KMS-11 (cell line): ENCODE measurements around the gene DDRGK1.
"Not testable (repeated sequence)": the region's sequence is repeated elsewhere in the genome, so short reads cannot be mapped to it uniquely, and the experiment has no call there.

Experiments
- H2AFZ ChIP-seq: fragments of 200-600 bp; sonication (generic); 2 replicates; pipeline ENCODE4 v1.6.1; 2016; ENCODE audit warnings: antibody characterized with exemption, mixed run types, low read depth
- H3K27ac ChIP-seq: fragments of 200-600 bp; sonication (generic); 2 replicates; pipeline ENCODE4 v1.6.1; 2016; ENCODE audit warnings: mild to moderate bottlenecking, mixed run types
- H3K27me3 ChIP-seq: fragments of 200-600 bp; sonication (generic); 2 replicates; pipeline ENCODE4 v1.6.1; 2017; ENCODE audit warnings: mild to moderate bottlenecking, low read depth, mixed run types, moderate library complexity; ENCODE audit not compliant: insufficient read depth
- H3K36me3 ChIP-seq: fragments of 200-600 bp; sonication (generic); 2 replicates; pipeline ENCODE4 v1.6.1; 2017; ENCODE audit warnings: mild to moderate bottlenecking, mixed run types; ENCODE audit not compliant: insufficient read depth
- H3K4me1 ChIP-seq: fragments of 200-600 bp; sonication (generic); 2 replicates; pipeline ENCODE4 v1.6.1; 2016; ENCODE audit warnings: mild to moderate bottlenecking, low read depth, mixed run types; ENCODE audit not compliant: poor library complexity, severe bottlenecking
- H3K4me2 ChIP-seq: fragments of 200-600 bp; sonication (generic); 2 replicates; pipeline ENCODE4 v1.7.0; 2016; ENCODE audit warnings: mild to moderate bottlenecking, mixed run types
- H3K4me3 ChIP-seq: fragments of 200-600 bp; sonication (generic); IDR thresholded peaks from 2 replicates; pipeline ENCODE4 v1.6.1; 2017; ENCODE audit warnings: low read depth, low read length, mixed read lengths; ENCODE audit not compliant: insufficient read depth
- H3K79me2 ChIP-seq: fragments of 200-600 bp; sonication (generic); 2 replicates; pipeline ENCODE4 v1.6.1; 2016; ENCODE audit warnings: low read depth, mixed run types; ENCODE audit not compliant: insufficient read depth
- H3K9ac ChIP-seq: fragments of 200-600 bp; sonication (generic); 2 replicates; pipeline ENCODE4 v1.6.1; 2016; ENCODE audit warnings: mild to moderate bottlenecking, mixed run types
- H4K20me1 ChIP-seq: fragments of 200-600 bp; sonication (generic); 2 replicates; pipeline ENCODE4 v1.6.1; 2016; ENCODE audit warnings: mild to moderate bottlenecking, mixed run types; ENCODE audit not compliant: insufficient read depth
- TF ChIP-seq, protein P1 (sequence below): fragments of 200-600 bp; sonication (generic); conservative IDR thresholded peaks from 2 replicates; pipeline ENCODE4 v1.6.1; 2017; ENCODE audit warnings: low read depth, mild to moderate bottlenecking, antibody characterized with exemption, low read length, moderate library complexity, mixed read lengths

The DDRGK1 gene

DNA sequence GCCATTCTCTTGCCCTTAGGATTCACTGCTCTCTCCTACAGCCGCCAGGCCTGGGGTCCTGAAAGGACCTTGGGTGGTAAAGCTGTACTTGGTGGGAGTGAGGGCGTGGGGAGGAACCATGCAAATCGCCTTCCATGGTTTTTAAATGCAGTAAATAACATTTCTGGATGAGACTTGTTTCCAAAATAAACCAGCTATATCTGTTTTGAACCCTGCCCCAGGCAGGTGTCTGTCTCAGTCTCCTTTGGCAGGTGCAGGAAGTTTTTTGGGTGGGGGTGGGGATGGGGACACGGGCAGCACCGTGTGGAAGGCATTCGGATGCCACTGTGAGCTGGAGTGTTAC, 19.1 kb upstream of the DDRGK1 start:
- H2AFZ ChIP-seq = no peak overlapping the region
- no peaks in the 10 kb centered on the region for H3K36me3 ChIP-seq

DNA sequence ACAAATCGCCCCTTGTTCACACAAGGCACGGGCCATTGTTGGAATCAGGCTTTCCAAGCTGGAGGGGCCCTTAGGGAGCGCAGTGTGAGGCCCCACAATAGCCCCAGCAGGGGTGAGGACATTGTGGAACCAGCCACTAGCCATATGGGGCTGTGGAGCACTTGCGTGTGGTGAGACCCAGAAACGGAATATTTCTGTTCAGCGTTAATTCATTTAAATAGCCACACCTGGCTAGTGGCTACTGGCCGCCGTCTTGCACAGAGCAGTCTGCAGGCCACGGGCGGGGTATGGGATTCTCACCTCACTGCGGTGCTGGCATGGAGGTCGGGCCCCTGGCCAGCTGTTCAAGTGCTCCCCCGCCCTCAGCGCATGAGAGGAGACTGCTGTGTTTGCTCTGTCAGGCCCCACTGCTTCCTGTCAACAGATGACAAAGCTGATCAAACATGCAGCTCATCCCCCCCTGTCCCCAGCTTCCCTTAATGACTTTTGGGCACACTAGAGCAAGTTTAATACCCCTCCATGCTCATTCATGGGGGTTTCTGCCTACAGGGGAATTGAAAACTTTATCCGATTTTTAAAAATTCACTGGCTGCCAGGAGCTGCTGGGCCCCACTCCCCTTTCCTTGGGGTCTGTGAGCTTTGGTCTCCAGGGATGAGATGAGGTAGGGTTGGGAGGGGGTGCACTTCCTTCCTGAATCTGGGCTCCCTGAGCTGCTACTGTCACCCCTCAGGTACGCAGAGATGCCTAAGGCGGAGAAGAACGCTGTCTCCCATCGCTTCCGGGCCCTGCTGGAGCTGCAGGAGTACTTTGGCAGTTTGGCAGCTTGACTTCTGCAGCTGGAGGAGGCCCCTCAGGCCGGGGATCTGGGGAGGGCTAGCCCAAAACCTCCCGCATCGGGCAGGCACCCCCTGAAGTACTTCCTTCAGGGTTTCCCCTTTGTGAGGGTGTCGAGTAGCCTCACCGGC, 18.4 kb upstream of the DDRGK1 start:
- Histone ChIP-seq H3K9ac (no peak overlapping the region), H2AFZ (no peak overlapping the region), H3K27ac (no peak overlapping the region), H3K27me3 (no peaks in the 10 kb centered on the region), H3K36me3 (no peaks in the 10 kb centered on the region), H3K79me2 (no peaks in the 10 kb centered on the region), H3K4me1 (no peaks in the 10 kb centered on the region), H3K4me2 (no peak overlapping the region), H4K20me1 (no peaks in the 10 kb centered on the region), H3K4me3 (no peak overlapping the region)
- TF ChIP-seq, protein P1, sequence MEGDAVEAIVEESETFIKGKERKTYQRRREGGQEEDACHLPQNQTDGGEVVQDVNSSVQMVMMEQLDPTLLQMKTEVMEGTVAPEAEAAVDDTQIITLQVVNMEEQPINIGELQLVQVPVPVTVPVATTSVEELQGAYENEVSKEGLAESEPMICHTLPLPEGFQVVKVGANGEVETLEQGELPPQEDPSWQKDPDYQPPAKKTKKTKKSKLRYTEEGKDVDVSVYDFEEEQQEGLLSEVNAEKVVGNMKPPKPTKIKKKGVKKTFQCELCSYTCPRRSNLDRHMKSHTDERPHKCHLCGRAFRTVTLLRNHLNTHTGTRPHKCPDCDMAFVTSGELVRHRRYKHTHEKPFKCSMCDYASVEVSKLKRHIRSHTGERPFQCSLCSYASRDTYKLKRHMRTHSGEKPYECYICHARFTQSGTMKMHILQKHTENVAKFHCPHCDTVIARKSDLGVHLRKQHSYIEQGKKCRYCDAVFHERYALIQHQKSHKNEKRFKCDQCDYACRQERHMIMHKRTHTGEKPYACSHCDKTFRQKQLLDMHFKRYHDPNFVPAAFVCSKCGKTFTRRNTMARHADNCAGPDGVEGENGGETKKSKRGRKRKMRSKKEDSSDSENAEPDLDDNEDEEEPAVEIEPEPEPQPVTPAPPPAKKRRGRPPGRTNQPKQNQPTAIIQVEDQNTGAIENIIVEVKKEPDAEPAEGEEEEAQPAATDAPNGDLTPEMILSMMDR = no peak

More for the DNA sequence above, 19.1 kb upstream of the DDRGK1 start:
- H3K4me2 ChIP-seq = no peak overlapping the region
- no peaks in the 10 kb centered on the region for H3K4me1 ChIP-seq
- no peaks in the 10 kb centered on the region for H3K79me2 ChIP-seq
- H4K20me1 ChIP-seq = no peaks in the 10 kb centered on the region
- H3K9ac ChIP-seq = no peak overlapping the region
- H3K27ac ChIP-seq = no peak overlapping the region
- TF ChIP-seq, protein P1 = no peak
- H3K27me3 ChIP-seq = no peaks in the 10 kb centered on the region
- no peak overlapping the region for H3K4me3 ChIP-seq

DNA sequence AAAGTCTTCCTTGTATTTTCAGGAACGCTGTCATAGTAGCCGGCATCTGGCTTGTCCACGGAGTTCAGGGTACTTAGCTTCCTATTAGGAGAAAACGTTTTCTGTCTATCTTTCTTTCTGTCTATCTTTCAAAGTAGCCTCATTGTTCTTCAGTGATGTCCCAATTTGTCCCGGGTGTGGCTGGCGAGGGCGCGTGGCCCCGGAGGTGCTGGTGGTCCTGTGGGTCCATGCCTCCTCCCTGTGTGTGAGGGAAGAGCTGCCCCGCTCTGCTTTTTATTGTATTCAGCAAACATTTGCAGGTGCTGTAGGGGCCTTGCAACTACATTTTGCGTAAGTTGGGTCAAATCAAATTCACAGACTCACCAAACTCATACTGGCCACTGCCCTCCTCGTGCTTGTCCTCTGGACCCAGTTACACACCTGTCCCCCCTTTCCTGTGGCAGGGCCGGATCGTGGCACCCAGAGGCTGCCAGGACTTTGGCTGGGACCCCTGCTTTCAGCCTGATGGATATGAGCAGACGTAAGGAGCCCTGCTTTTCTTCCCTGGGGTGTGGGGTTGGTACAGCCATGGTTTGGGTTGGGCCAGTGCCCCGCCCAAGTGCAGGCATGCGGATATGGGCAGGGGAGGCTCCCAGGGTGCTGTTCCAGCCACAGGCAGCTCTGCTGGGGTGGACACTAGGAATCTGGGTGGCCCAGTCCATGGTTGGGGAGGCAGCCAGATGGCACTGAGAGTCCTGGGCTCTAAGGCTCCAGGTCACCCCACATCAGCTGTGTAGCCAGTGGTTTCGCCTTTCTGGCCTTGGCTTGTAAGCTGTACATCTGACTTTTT, 17.1 kb upstream of the DDRGK1 start:
- Histone ChIP-seq H3K79me2 (no peaks in the 10 kb centered on the region), H3K4me1 (no peaks in the 10 kb centered on the region), H3K27ac (no peak overlapping the region), H3K9ac (no peak overlapping the region), H3K27me3 (no peaks in the 10 kb centered on the region), H4K20me1 (no peaks in the 10 kb centered on the region), H2AFZ (no peak overlapping the region), H3K4me2 (no peak overlapping the region), H3K36me3 (no peaks in the 10 kb centered on the region), H3K4me3 (no peak overlapping the region)
- TF ChIP-seq, protein P1 = no peak

DNA sequence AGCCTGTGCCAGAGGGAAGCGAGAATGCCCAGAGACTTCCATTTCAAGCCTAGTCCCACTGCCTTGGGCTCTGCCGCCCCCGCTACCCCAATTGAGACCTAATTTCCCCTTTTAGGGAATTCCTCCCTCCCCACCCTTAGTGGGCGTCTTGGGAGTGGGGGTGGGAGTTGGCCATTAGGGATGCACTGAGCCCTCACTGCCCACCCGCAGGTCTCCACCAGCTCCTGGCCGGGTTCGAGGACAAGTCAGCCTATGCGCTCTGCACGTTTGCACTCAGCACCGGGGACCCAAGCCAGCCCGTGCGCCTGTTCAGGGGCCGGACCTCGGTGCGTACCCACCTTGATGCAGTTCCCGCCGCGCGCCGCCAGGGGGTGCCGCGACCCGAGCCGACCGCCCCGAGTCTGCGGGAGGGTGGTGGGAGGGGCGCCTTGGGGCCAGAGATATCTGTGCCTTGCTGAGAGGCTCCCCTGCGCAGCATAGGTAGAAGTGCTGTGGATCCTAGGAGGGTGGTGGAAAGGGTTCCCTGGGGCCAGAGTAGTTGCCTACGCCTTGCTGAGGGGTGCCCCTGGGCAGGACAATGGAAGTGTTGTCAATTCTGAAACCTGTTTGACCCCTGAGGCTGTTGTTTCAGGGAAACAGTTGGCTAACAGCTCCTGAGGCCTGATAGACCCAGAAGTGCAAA, 14.0 kb upstream of the DDRGK1 start:
- Histone ChIP-seq H3K4me3 (no peak overlapping the region), H3K4me1 (no peaks in the 10 kb centered on the region), H3K79me2 (no peaks in the 10 kb centered on the region), H3K4me2 (no peak overlapping the region), H2AFZ (no peak overlapping the region), H3K36me3 (no peaks in the 10 kb centered on the region), H3K27ac (no peak overlapping the region), H3K9ac (no peak overlapping the region), H4K20me1 (no peaks in the 10 kb centered on the region), H3K27me3 (no peaks in the 10 kb centered on the region)
- TF ChIP-seq, protein P1 = no peak

DNA sequence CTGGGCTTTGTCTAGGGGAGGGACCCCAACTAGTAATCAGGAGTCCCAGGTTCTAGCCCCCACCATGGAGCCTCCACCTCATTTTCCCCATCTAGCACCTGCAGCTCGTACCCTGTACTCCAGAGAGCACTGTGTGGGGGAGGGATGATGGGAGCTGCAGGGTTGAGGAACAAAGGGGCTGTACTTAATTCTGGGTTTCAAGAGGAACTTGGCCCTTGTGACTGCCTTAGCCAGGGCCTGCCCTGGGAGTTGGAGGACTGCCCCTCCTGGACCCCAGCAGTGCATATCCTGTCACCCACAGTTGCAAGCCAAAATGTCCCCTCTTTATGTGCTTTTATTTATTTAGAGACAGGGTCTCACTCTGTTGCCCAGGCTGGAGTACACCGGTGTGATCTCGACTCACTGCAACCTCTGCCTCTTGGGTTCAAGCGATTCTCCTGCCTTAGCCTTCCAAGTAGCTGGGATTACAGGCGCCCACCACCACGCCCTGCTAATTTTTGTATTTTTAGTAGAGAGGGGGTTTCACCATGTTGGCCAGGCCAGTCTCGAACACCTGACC, 11.0 kb upstream of the DDRGK1 start:
- not testable (repeated sequence) for H4K20me1 ChIP-seq, H3K9ac ChIP-seq, H3K79me2 ChIP-seq, H3K4me1 ChIP-seq, H3K36me3 ChIP-seq, H3K4me2 ChIP-seq, H3K27me3 ChIP-seq, H2AFZ ChIP-seq, H3K27ac ChIP-seq, H3K4me3 ChIP-seq
